Common myeloid progenitor, CD34-positive (primary cell): ENCODE measurements around the gene EIF6. TPM values are rescaled to one million over a fixed set of nuclear protein-coding genes. Genes with fewer than 3 reads are reported as not detected.

Experiments used
- CTCF ChIA-PET: fragments of 350-600 bp; sonication (Branson Sonifier 250); formaldehyde crosslinking; loops from one replicate; lab custom pipeline; 2021; ENCODE audit warnings: antibody characterized with exemption; lab: Charles Lee
- POLR2A ChIA-PET: fragments of 350-600 bp; sonication (Branson Sonifier 250); formaldehyde crosslinking; loops from one replicate; lab custom pipeline; 2021; ENCODE audit warnings: antibody characterized with exemption; lab: Charles Lee
- DNase-seq, 3 donors: peaks; one replicate each; pipeline versions ENCODE4 v3.0.0 to v3.0.0-alpha.2; 2013
- H3K27ac ChIP-seq, 2 experiments: 1 replicate in 1 of 2; 2 replicates in 1 of 2; pipeline ENCODE4 v1.7.0; 2013; ENCODE audit warnings: inconsistent platforms in 2 of 2, low read length in 2 of 2, mild to moderate bottlenecking in 2 of 2, low read depth in 1 of 2, moderate library complexity in 1 of 2; ENCODE audit not compliant: severe bottlenecking in 2 of 2, insufficient read depth in 1 of 2, poor library complexity in 1 of 2
- H3K27me3 ChIP-seq, 5 experiments: replicated peaks in 2 of 5; 1 replicate in 3 of 5; 2 replicates in 2 of 5; pipeline versions ENCODE4 v1.6.1 to v1.7.0; 2013; ENCODE audit warnings: low read length in 4 of 5, mild to moderate bottlenecking in 2 of 5, moderate library complexity in 2 of 5, inconsistent platforms in 1 of 5; ENCODE audit not compliant: insufficient read depth in 5 of 5, control insufficient read depth in 4 of 5
- H3K36me3 ChIP-seq, 4 experiments: 1 replicate in 2 of 4; 2 replicates in 2 of 4; pipeline versions ENCODE4 v1.6.1 to v1.7.0; 2013; ENCODE audit warnings: low read length in 3 of 4, control low read depth in 1 of 4, mild to moderate bottlenecking in 1 of 4; ENCODE audit not compliant: control insufficient read depth in 4 of 4, insufficient read depth in 4 of 4
- H3K4me1 ChIP-seq, 4 experiments: 1 replicate in 3 of 4; 2 replicates in 1 of 4; pipeline versions ENCODE4 v1.6.1 to v1.7.1; 2013; ENCODE audit warnings: low read length in 3 of 4, mild to moderate bottlenecking in 3 of 4, control low read depth in 1 of 4, inconsistent platforms in 1 of 4, moderate library complexity in 1 of 4; ENCODE audit not compliant: control insufficient read depth in 4 of 4, insufficient read depth in 4 of 4; ENCODE audit errors: control extremely low read depth in 1 of 4
- H3K4me3 ChIP-seq, 7 experiments: 1 replicate in 4 of 7; 2 replicates in 3 of 7; pipeline versions ENCODE4 v1.5.1 to v1.7.0; 2013; ENCODE audit warnings: mild to moderate bottlenecking in 7 of 7, low read length in 6 of 7, moderate library complexity in 6 of 7, inconsistent platforms in 2 of 7, low read depth in 2 of 7, control low read depth in 1 of 7; ENCODE audit not compliant: insufficient read depth in 4 of 7, control insufficient read depth in 1 of 7; ENCODE audit errors: extremely low read depth in 1 of 7
- H3K9me3 ChIP-seq, 5 experiments: 1 replicate in 4 of 5; 2 replicates in 1 of 5; pipeline versions ENCODE4 v1.6.1 to v1.7.1; 2013; ENCODE audit warnings: low read length in 4 of 5, mild to moderate bottlenecking in 2 of 5, inconsistent platforms in 1 of 5, low read depth in 1 of 5, moderate library complexity in 1 of 5; ENCODE audit not compliant: control insufficient read depth in 4 of 5, insufficient read depth in 2 of 5; ENCODE audit errors: control extremely low read depth in 1 of 5
- WGBS: methylation state at CpG from one replicate; pipeline ENCODE4 v1.1.5; 2013; ENCODE audit not compliant: insufficient coverage; 5-methylcytosine and 5-hydroxymethylcytosine counted together
- polyA plus RNA-seq: library from polyadenylated mRNA; unstranded; fragments of 120-200 nt; gene quantifications from one replicate; pipeline ENCODE4 v1.2.1, GENCODE V29; 2013

The EIF6 gene
- polyA plus RNA-seq, result 83.4 TPM

GRCh38 chr20:35284267-35284991, at the start of gene EIF6:
TSS of gene EIF6 (minus strand) at chr20:35284772. CDS start at chr20:35284487, 285 bp downstream.
- Histone ChIP-seq H3K36me3 (peaks cover 3 to 18% (median 15%) of the 10 kb centered on the region in 4 experiments), H3K27ac (peak within 1 kb of the TSS; percentile 66 to 81), H3K4me1 (peaks cover 2 to 17% (median 14%) of the 10 kb centered on the region in 4 experiments), H3K27me3 (no peaks in the 10 kb centered on the region), H3K4me3 (peak within 1 kb of the TSS; percentile 21 to 90 (median 77)), H3K9me3 (no peaks in the 10 kb centered on the region)
- ChIA-PET POLR2A (no interaction called here), CTCF (interaction anchor here (0.5 to 3.4 kb wide), 4 partner anchors 11 to 1320 kb away, joined by 3 to 16 read pairs (median 4); no protein-coding TSS in a partner anchor)
- 0% methylated on average over 43 of the region's 61 CpGs for WGBS
- peak; percentile 72 for DNase-seq

GRCh38 chr20:35333606-35334005, 49.0 kb upstream of the EIF6 start:
- Histone ChIP-seq H3K9me3 (no peaks in the 10 kb centered on the region), H3K4me1 (no peaks in the 10 kb centered on the region), H3K27me3 (no peaks in the 10 kb centered on the region), H3K27ac (no peak overlapping the region), H3K36me3 (peaks cover 0 to 3% (median 0%) of the 10 kb centered on the region in 4 experiments), H3K4me3 (no peak overlapping the region)
- WGBS, result 100% methylated on average over 3 of the region's 4 CpGs
- POLR2A ChIA-PET, result no interaction called here
- DNase-seq, result no peak
- CTCF ChIA-PET, result no interaction called here

- POLR2A ChIA-PET, result interaction anchor here (0.6 to 0.7 kb wide), 2 partner anchors 30 to 347 kb away, joined by 3 read pairs; no protein-coding TSS in a partner anchor
- 90% methylated on average over 4 of the region's 5 CpGs for WGBS
- CTCF ChIA-PET, result interaction anchor here (1.2 to 3.9 kb wide), 2 partner anchors 27 to 48 kb away, joined by 3 to 63 read pairs; partner anchors contain the start of gene EIF6
Observed at GRCh38 chr20:35332540-35333200, 48.1 kb upstream of the EIF6 start.

GRCh38 chr20:35329435-35330139, 45.0 kb upstream of the EIF6 start:
- CTCF ChIA-PET, result interaction anchor here (0.5 to 3.9 kb wide), 9 partner anchors 11 to 298 kb away, joined by 3 to 63 read pairs (median 4); no protein-coding TSS in a partner anchor
- Histone ChIP-seq H3K4me1 (peaks cover 0 to 5% (median 0%) of the 10 kb centered on the region in 4 experiments), H3K27ac (no peak overlapping the region), H3K27me3 (no peaks in the 10 kb centered on the region), H3K4me3 (no peak overlapping the region), H3K36me3 (peaks cover 0 to 8% (median 2%) of the 10 kb centered on the region in 4 experiments), H3K9me3 (peaks cover 0 to under 1% (median 0%) of the 10 kb centered on the region in 5 experiments)
- POLR2A ChIA-PET, result interaction anchor here (1.0 kb wide), 1 partner anchor 26 kb away, joined by 3 read pairs; no protein-coding TSS in a partner anchor
- peak; percentile 42 to 70 (median 58) for DNase-seq
- 75% methylated on average over 3 of the region's 4 CpGs for WGBS

More at GRCh38 chr20:35332540-35333200, 48.1 kb upstream of the EIF6 start:
- H3K4me3 ChIP-seq, result no peak overlapping the region
- no peaks in the 10 kb centered on the region for H3K4me1 ChIP-seq
- peaks cover 0 to 6% (median 1%) of the 10 kb centered on the region in 4 experiments for H3K36me3 ChIP-seq
- no peak overlapping the region for H3K27ac ChIP-seq
- DNase-seq, result no peak
- no peaks in the 10 kb centered on the region for H3K27me3 ChIP-seq
- no peaks in the 10 kb centered on the region for H3K9me3 ChIP-seq

GRCh38 chr20:35328689-35329088, 44.1 kb upstream of the EIF6 start:
- H3K36me3 ChIP-seq, result peaks cover 0 to 7% (median 2%) of the 10 kb centered on the region in 4 experiments
- no peak overlapping the region for H3K4me3 ChIP-seq
- H3K4me1 ChIP-seq, result peaks cover 0 to 5% (median 0%) of the 10 kb centered on the region in 4 experiments
- H3K9me3 ChIP-seq, result peaks cover 0 to 1% (median 0%) of the 10 kb centered on the region in 5 experiments
- ChIA-PET POLR2A (no interaction called here), CTCF (interaction anchor here (0.9 to 3.9 kb wide), 3 partner anchors 23 to 179 kb away, joined by 3 to 63 read pairs (median 3); no protein-coding TSS in a partner anchor)
- H3K27ac ChIP-seq, result no peak overlapping the region
- DNase-seq, result no peak
- no peaks in the 10 kb centered on the region for H3K27me3 ChIP-seq
- 100% methylated on average over 2 of the region's 4 CpGs for WGBS

GRCh38 chr20:35328095-35328685, 43.6 kb upstream of the EIF6 start:
- POLR2A ChIA-PET, result no interaction called here
- DNase-seq, result no peak
- CTCF ChIA-PET, result interaction anchor here (0.7 kb wide), 1 partner anchor 232 kb away, joined by 3 read pairs; no protein-coding TSS in a partner anchor

More at GRCh38 chr20:35328095-35328685, 43.6 kb upstream of the EIF6 start:
- peaks cover 0 to 7% (median 2%) of the 10 kb centered on the region in 4 experiments for H3K36me3 ChIP-seq
- H3K27ac ChIP-seq, result no peak overlapping the region
- H3K9me3 ChIP-seq, result peaks cover 0 to 1% (median 0%) of the 10 kb centered on the region in 5 experiments
- H3K4me3 ChIP-seq, result no peak overlapping the region
- WGBS, result 100% methylated on average over 2 of the region's 3 CpGs
- H3K4me1 ChIP-seq, result peaks cover 0 to 5% (median 0%) of the 10 kb centered on the region in 4 experiments
- no peaks in the 10 kb centered on the region for H3K27me3 ChIP-seq
